ENCODE data around the gene GSC2.

The GSC2 gene

GRCh38 chr22:19176732-19177131 lies 26.6 kb upstream of the GSC2 start:
- TF ChIP-seq, protein P1, sequence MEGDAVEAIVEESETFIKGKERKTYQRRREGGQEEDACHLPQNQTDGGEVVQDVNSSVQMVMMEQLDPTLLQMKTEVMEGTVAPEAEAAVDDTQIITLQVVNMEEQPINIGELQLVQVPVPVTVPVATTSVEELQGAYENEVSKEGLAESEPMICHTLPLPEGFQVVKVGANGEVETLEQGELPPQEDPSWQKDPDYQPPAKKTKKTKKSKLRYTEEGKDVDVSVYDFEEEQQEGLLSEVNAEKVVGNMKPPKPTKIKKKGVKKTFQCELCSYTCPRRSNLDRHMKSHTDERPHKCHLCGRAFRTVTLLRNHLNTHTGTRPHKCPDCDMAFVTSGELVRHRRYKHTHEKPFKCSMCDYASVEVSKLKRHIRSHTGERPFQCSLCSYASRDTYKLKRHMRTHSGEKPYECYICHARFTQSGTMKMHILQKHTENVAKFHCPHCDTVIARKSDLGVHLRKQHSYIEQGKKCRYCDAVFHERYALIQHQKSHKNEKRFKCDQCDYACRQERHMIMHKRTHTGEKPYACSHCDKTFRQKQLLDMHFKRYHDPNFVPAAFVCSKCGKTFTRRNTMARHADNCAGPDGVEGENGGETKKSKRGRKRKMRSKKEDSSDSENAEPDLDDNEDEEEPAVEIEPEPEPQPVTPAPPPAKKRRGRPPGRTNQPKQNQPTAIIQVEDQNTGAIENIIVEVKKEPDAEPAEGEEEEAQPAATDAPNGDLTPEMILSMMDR (IDR thresholded peaks at IDR 0.05; ENCODE audit: low read depth, low read length) = no peak
- no peak for DNase-seq (ENCODE audit: extremely low read depth, low read depth)

GRCh38 chr22:19176175-19176643 lies 26.1 kb upstream of the GSC2 start:
- no peak for DNase-seq (ENCODE audit: extremely low read depth, low read depth)
- TF ChIP-seq, protein P1 (IDR thresholded peaks at IDR 0.05; ENCODE audit: low read depth, low read length) = no peak

- TF ChIP-seq, protein P1 (IDR thresholded peaks at IDR 0.05; ENCODE audit: low read depth, low read length) = no peak
- DNase-seq (ENCODE audit: extremely low read depth, low read depth) = no peak
Observed at GRCh38 chr22:19175602-19176174, 25.6 kb upstream of the GSC2 start.

DNA sequence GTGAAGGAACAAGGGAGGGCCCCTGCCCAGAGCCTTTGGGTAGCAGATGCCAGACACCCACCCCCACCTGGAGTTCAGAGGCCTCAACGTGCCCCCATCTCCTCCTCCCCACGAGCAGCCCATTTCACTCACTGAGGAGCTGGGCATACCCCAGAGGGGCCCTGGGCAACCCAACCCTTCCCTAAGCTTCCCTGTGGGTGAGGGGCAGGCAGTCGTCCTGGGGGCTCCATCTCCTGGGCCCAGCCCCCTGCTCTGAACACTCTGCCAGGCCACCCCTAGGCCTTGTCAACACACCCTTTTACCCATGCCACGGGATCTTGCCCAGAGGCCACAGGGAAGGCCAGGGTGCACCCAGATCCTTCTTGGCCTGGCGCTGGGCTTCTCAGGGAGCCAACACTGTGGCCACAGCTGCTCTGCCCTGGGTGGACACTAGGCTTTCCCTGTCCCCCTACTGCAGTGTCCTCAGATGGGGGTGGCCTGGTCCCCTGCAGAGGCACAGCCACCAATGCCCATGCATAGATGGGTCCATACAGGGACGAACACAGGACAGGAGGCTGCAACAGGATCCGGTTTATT lies 25.0 kb upstream of the GSC2 start:
- TF ChIP-seq, protein P1 (IDR thresholded peaks at IDR 0.05; ENCODE audit: low read depth, low read length) = no peak
- DNase-seq (ENCODE audit: extremely low read depth, low read depth) = no peak

GRCh38 chr22:19174106-19175025 lies 24.3 kb upstream of the GSC2 start:
- DNase-seq (ENCODE audit: extremely low read depth, low read depth) = no peak
- TF ChIP-seq, protein P1 (IDR thresholded peaks at IDR 0.05; ENCODE audit: low read depth, low read length) = no peak

DNA sequence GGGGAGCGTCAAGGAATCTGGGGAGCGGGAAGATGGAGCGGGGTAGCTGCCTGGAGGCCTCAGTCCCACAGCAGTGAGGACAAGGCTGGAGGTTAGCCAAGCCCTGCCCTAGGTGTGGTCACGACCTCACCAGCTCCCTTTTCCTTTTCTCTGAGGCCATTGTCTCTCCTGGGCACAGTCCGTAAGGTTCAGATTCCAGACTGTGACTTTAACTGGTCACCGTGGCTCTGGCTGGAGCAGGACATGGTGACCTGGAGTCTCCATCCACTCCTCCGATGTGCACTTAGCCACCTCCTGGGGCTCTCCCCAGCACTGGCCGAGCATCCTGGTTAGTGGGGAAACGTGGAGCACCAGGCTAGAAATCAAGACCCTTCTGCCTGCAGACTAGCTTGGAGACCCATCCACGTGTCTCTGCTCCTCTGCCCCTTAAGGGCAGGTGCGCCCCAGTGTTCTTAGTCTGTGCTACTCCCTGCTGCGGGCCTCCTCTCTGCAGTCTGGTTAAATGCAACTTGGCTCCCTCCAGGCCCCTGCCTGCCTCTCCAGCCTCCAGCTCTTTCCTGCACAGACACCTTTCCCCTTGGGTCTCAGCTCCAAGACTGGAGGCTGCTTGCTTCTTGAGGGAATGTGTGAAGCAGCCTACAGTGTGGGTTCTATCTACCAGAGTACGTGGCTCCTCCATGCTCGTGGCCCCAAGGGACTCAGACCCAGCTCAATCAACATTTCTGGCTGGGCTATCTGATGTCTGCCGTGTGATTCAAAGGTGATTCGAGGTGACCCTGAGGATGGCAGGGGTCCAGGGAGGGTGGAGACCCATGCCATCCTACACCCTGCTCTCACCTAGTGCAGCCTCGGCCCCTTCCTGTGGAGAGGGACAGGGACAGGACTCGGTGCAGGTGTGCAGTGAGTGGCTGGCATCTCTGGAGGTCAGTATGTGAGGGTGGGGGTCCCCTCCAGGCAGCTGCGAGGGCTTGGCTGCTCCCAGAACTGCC lies 23.2 kb upstream of the GSC2 start:
- no peak for DNase-seq (ENCODE audit: extremely low read depth, low read depth)
- TF ChIP-seq, protein P1 (IDR thresholded peaks at IDR 0.05; ENCODE audit: low read depth, low read length) = no peak

Data from AG09319 (cell line).